Erythroblast (primary cell): ENCODE measurements around the gene SIGLEC15.

ENCODE experiments used
- GATA1 ChIP-seq: IDR thresholded peaks from 2 replicates; pipeline ENCODE4 v1.6.1; 2011; ENCODE audit warnings: low read depth, mild to moderate bottlenecking, control low read depth, low read length, moderate library complexity
- POLR2A ChIP-seq: IDR thresholded peaks from 2 replicates; pipeline ENCODE4 v1.6.1; 2011; ENCODE audit warnings: mild to moderate bottlenecking, low read length

GRCh38 chr18:45821026-45821425 lies 4.4 kb upstream of the SIGLEC15 start:
- TF ChIP-seq POLR2A (no peak), GATA1 (no peak)
